ENCODE measurements around the gene CTNNBIP1.

DNA sequence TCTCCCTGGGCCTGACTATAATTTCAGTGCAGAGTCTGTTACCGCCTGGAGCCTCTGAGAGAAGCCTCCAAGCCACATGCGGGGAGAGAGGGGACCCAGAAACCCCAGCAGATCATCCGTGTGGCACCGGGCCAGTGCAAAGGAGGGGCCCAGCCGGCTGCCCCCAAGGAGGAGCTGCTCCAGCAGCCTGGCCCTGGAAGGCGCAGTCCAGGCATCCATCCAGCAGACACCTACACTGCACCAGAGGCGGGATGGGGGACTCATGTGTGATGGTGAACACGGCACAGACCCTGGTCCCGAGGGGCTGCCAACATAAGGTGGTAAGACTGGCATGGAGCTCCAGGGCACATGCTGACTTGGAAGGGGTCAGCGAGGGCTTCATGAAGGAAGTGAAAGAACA, 46.7 kb downstream of the CTNNBIP1 start:
- TF ChIP-seq, protein P1, sequence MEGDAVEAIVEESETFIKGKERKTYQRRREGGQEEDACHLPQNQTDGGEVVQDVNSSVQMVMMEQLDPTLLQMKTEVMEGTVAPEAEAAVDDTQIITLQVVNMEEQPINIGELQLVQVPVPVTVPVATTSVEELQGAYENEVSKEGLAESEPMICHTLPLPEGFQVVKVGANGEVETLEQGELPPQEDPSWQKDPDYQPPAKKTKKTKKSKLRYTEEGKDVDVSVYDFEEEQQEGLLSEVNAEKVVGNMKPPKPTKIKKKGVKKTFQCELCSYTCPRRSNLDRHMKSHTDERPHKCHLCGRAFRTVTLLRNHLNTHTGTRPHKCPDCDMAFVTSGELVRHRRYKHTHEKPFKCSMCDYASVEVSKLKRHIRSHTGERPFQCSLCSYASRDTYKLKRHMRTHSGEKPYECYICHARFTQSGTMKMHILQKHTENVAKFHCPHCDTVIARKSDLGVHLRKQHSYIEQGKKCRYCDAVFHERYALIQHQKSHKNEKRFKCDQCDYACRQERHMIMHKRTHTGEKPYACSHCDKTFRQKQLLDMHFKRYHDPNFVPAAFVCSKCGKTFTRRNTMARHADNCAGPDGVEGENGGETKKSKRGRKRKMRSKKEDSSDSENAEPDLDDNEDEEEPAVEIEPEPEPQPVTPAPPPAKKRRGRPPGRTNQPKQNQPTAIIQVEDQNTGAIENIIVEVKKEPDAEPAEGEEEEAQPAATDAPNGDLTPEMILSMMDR (IDR thresholded peaks at IDR 0.05), result no peak
- no peak for TF ChIP-seq POLR2A (IDR thresholded peaks at IDR 0.05)

All from testis (tissue), 2 donors.